Embryonic facial prominence (tissue), 1 donor: ENCODE results near the gene RNF11.

Source experiments
- DNase-seq: peaks from one replicate; pipeline ENCODE4 v3.0.0-alpha.2; 2016; ENCODE audit errors: extremely low spot score

RNF11 gene

GRCh38 chr1:51295926-51296325, 59.9 kb downstream of the RNF11 start:
- DNase-seq: no peak

GRCh38 chr1:51296383-51297357, 60.6 kb downstream of the RNF11 start:
- DNase-seq: peak; percentile 33

DNA sequence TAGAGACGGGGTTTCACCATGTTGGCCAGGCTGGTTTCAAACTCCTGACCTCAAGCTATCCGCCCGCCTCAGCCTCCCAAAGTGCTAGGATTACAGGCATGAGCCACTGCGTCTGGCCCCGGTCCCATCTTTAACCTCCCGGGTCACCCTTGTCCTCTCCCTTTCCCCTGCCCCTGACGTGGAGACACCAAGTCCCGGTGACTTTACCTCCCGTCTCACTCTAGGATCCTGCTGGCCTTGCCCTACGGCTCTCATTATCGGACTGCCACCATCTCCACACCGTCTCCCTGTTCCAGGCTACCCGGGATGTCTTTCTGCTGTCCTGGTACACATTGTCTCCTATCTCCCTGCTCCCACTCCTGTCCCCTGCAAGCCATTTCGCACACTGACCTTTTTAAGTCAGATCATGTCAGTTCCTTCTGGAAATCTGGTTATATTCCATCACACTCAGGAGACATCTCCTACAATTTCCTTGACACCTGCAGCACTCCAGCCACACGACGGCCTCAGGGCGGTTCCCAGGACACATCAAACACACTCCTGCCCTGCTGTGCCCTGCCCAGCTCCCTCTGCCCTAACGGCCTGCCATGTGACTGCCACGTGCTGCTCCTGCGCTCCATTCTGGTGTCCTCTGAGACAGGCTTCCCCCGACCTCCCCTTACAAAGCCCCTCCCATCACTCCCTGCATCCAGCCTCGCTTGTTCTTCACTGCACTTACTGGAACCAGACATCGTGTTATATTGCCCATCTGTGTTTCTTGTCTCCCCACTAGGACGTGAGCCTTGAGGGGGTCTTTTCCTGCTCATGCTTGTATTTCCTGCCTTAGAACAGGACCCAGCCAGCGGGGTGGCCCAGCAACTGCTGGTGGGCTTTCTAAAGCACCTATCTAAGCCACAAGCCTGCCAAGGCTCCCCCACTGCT, 61.6 kb downstream of the RNF11 start:
- no peak for DNase-seq

GRCh38 chr1:51298322-51298705, 62.2 kb downstream of the RNF11 start:
- DNase-seq: no peak

GRCh38 chr1:51299185-51299885, 63.3 kb downstream of the RNF11 start:
- no peak for DNase-seq

- no peak for DNase-seq
Observed at GRCh38 chr1:51299981-51300670, 64.1 kb downstream of the RNF11 start.

- DNase-seq: no peak
Observed at GRCh38 chr1:51301152-51301843, 65.2 kb downstream of the RNF11 start.

DNA sequence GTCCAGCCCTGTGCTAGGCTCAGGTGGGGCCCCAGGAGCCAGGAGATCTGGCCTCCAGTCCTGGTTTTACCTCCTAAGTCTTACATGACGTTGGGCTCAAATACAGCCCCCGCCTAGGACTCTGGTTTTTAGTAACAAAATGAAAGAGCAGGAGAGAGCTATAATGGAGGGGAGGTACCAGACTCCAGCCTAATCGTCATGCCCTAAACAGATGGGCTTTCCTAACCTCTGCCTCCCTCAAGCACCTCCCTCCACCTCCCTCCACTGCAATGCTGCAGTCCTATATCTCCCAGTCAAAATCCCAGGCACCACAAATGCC, 65.7 kb downstream of the RNF11 start:
- DNase-seq: no peak

DNA sequence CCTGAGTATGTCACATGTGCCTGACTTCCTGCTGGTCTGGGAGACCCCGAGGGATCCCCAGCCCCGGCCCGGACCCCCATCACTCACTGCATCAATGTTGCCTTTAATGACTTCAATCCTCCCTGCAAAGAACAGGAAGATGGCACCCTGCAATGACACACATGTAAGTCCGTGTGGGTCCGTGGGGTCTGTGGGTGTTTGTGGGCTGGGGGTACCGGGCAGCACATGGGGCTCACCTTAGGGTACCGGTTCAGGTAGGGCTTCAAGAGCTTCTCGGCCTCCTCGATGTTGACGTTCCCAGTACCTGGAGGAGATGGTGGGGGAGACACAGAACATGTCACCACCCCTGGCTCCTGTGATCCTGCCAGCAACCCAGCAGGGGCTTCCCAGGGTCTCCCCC, 66.2 kb downstream of the RNF11 start:
- no peak for DNase-seq

DNA sequence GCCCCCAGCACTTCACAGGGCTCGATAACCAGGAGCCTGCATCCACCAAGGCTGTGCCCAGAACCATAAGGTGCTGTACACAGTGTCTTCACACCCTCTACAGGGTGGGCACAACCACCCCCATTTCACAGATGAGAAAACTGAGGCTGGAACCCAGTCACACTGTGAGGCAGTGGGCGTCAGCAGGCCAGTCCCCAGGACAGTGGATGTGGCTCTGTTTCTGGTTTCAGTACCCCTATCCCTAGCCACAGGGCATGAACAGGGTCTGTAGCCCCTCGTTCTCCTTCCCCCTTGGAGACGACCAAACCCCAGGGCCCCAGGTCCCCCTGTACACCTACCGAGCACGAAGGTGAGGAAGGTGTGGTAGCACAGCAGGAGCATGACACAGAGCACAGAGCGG, 66.7 kb downstream of the RNF11 start:
- DNase-seq: no peak

DNA sequence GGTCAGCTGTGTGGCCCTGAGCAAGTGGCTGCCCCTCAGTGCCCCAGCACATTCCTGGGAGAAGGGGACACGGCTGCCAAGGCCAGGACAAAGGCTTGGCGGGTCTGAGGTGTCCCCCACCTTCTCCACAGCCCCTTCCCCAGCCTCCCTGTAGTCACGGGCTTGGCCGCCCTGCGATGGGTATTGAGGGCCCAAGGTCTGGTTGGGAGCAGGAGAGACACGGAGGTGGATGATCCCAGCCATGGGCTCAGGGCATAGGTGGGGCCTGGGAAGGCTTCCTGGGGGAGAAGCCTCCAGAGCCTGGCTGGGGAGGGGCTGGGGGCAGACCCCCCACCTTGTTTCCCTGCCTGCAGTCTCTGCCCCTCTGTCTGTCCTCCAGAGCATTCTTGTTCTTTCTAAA, 67.2 kb downstream of the RNF11 start:
- no peak for DNase-seq

DNA sequence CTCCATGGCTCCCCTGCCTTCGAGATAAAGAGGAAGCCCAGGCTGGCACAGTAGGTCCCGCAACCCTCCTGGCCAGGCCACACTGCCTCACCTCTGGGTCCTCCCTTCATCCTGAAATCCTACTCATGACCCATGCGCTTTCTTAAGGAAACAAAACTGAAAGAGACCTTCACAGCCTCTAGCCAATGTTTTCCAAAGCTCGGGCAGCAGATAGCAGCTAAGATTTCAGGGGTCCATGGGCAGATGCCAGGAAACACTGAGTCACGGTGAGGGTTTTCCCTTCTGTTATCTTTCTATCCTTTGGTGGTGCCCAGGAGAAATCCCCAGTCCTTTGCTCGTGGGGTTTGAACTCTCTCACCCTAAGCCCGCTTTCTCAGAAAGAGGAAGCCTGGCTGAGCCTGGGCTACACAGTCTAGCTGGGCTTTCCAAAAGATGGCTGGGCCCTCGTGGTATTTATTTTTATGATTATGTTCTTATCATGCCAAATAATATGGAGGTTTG, 67.7 kb downstream of the RNF11 start:
- DNase-seq: no peak

DNA sequence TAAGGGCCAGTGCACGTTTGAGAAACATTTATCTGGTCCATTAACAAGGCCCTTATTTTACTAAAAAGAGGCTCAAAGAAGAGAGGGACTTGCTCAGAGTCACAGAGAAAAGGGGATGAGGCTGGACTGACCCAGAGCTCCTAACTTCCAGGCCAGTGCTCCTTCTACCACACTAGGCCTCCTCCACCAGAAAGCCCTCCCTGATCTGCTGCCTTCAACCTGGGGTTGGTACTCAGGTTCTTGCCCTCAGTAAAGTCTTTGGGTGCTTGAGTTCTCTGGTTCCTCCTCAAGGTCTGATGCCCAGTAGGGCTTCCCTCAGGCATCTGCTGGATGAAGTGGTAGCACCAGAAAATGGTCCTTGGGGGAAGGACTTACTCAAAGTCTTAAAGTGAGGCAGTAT, 68.3 kb downstream of the RNF11 start:
- no peak for DNase-seq

GRCh38 chr1:51305371-51305823, 69.3 kb downstream of the RNF11 start:
- no peak for DNase-seq

DNA sequence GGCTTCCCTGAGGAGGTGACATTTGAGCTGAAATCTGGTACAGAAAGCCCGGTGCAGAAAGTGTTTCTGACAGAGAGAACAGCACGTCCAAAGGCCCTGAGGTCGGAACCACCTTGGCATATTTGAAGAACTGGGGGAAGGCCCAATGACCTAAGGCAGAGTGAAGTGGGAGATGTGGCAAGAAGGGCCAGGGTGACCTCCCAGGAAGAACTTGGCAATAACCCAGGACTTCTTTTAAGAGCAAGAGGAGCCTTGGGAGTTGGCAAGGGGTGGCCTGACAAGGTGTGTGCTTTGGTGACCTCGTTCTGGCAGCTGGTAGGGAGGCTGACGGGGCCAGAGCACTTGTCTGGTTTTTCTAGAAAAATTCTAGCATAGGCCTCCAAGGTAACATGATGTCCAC, 70.9 kb downstream of the RNF11 start:
- DNase-seq: no peak

GRCh38 chr1:51308636-51309035, 72.6 kb downstream of the RNF11 start:
- no peak for DNase-seq

- DNase-seq: no peak
Observed at GRCh38 chr1:51309291-51309690, 73.2 kb downstream of the RNF11 start.

DNA sequence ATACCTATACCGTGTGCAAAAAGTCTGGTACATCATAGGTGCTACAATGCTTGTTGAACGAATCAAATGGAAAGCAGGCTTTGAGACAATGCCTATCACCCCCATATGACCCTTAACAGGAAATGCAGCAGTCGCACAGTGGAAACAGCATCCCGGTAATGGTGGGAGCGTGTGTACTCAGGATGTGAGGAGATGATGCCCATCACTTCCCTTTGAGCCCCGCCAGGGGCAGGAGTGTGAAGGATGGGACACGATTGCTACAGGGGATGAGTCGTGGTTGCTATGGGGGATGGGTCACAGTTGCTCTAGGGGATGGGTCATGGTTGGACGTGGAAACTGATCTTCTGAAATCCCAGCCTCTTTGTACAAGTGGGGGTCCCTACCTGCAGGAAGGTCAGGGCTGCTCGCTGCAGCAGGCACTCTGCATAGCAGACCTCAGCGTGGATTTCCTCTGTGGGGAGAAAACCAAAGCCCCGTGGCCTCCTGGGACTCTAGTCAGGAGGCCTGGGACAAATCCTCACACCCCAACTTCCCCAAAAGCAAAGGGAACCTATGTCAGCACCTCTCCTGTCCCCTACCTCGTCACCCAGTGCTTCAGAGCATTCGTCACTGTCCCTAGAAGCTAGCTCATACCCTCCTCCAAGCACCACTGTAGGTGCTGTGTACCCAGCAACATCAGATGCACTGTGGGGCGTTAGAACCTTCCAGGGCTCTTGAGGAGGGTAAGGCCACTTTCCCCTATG, 75.0 kb downstream of the RNF11 start:
- DNase-seq: no peak

DNA sequence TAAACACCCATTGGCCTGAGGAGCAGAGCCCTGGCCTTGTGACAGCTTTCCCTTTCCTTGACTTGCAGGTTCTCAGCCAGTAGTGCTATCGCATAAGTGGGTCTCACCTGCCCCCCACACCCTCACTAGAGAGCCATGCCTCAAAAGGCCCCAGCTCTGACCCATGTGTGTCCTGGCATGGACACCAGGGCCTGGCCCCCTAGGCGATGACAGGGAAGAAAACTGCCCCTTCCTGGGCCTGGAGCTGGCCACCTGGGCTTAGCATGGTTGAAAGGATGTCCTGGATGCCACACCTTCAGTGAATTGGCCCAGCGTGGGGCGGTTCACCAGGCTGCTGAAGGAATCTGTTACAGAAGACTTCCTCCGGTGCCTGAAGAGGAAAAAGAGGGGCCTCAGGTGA, 75.8 kb downstream of the RNF11 start:
- DNase-seq: no peak

DNA sequence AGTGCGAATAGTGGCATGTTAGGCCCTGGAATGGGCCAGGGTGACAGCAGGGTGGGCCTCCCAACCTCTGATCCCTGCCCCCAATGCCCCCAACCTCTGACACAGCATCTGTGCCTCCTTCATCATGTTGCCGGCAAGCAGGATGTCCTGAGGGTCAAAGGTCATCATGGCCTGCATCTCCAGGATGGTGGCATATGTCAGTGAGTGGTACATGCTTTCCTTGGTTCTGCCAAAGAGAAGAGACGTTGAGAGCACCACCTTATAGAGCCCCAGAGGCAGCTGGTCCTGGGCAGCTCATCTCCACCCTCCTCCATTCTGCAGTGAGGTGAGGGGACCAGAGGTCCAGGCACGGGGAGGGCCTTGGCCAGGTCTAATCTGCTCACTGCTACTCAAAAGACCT, 76.6 kb downstream of the RNF11 start:
- DNase-seq: no peak
